RWPE2 (cell line): ENCODE results near the gene SPRR4.
A peak's percentile ranks its signal among the peaks of the same experiment; 100 is the strongest.

ENCODE experiments used
- ATAC-seq: fragments of 200-7000 bp; cut with Tn5 transposase; 3 replicates; pipeline ENCODE4 v1.9.1; 2021; ENCODE audit warnings: low read depth
- DNase-seq: peaks from one replicate; pipeline ENCODE4 v3.0.0-alpha.2; 2020; ENCODE audit warnings: low spot score
- H3K27ac ChIP-seq: fragments of 450-650 bp; 2 replicates; pipeline ENCODE4 v1.5.1; 2017; ENCODE audit warnings: mild to moderate bottlenecking; ENCODE audit not compliant: poor library complexity, severe bottlenecking
- H3K27me3 ChIP-seq: fragments of 250-450 bp; sonication (Bioruptor Pico); 2 replicates; pipeline ENCODE4 v1.5.1; 2021; ENCODE audit warnings: mild to moderate bottlenecking, moderate library complexity; ENCODE audit not compliant: insufficient read depth, poor library complexity, severe bottlenecking
- H3K36me3 ChIP-seq: fragments of 250-450 bp; sonication (Bioruptor Pico); 2 replicates; pipeline ENCODE4 v1.5.1; 2020; ENCODE audit warnings: low read depth, mild to moderate bottlenecking, moderate library complexity
- H3K4me1 ChIP-seq: fragments of 250-450 bp; sonication (Bioruptor Pico); 2 replicates; pipeline ENCODE4 v1.5.1; 2021; ENCODE audit warnings: mild to moderate bottlenecking, moderate library complexity; ENCODE audit not compliant: insufficient read depth, poor library complexity, severe bottlenecking
- H3K4me3 ChIP-seq: fragments of 250-450 bp; sonication (Bioruptor Pico); 2 replicates; pipeline ENCODE4 v1.5.1; 2021; ENCODE audit warnings: mild to moderate bottlenecking, moderate library complexity; ENCODE audit not compliant: severe bottlenecking
- H3K9me3 ChIP-seq: fragments of 250-450 bp; sonication (Bioruptor Pico); 2 replicates; pipeline ENCODE4 v1.5.1; 2021; ENCODE audit warnings: mild to moderate bottlenecking, moderate library complexity; ENCODE audit not compliant: severe bottlenecking
- TF ChIP-seq, protein P1 (sequence below): fragments of 450-650 bp; IDR thresholded peaks from one replicate; pipeline ENCODE4 v1.5.1; 2017; ENCODE audit warnings: mild to moderate bottlenecking, moderate library complexity; ENCODE audit not compliant: poor library complexity, severe bottlenecking

Gene SPRR4

GRCh38 chr1:152946651-152947256, 23.7 kb upstream of the SPRR4 start, which contains the start of gene SPRR5:
SPRR5 (plus strand) TSS chr1:152947206; CDS start chr1:152948555, 1,349 bp downstream.
- Histone ChIP-seq H3K9me3 (no peaks in the 10 kb centered on the region), H3K36me3 (no peaks in the 10 kb centered on the region), H3K4me3 (no peak within 1 kb of the TSS), H3K27ac (no peak within 1 kb of the TSS), H3K4me1 (no peaks in the 10 kb centered on the region), H3K27me3 (no peaks in the 10 kb centered on the region)
- DNase-seq (no peak), ATAC-seq (no peak)
- TF ChIP-seq, protein P1, sequence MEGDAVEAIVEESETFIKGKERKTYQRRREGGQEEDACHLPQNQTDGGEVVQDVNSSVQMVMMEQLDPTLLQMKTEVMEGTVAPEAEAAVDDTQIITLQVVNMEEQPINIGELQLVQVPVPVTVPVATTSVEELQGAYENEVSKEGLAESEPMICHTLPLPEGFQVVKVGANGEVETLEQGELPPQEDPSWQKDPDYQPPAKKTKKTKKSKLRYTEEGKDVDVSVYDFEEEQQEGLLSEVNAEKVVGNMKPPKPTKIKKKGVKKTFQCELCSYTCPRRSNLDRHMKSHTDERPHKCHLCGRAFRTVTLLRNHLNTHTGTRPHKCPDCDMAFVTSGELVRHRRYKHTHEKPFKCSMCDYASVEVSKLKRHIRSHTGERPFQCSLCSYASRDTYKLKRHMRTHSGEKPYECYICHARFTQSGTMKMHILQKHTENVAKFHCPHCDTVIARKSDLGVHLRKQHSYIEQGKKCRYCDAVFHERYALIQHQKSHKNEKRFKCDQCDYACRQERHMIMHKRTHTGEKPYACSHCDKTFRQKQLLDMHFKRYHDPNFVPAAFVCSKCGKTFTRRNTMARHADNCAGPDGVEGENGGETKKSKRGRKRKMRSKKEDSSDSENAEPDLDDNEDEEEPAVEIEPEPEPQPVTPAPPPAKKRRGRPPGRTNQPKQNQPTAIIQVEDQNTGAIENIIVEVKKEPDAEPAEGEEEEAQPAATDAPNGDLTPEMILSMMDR: no peak

- TF ChIP-seq, protein P1: no peak
- no peaks in the 10 kb centered on the region for H3K9me3 ChIP-seq
- no peak for ATAC-seq
- no peak for DNase-seq
- H3K27me3 ChIP-seq: no peaks in the 10 kb centered on the region
- no peaks in the 10 kb centered on the region for H3K36me3 ChIP-seq
- no peak overlapping the region for H3K4me3 ChIP-seq
- H3K4me1 ChIP-seq: peaks cover 22% of the 10 kb centered on the region
- no peak overlapping the region for H3K27ac ChIP-seq
Measured at GRCh38 chr1:152951711-152952110, 18.7 kb upstream of the SPRR4 start.

DNA sequence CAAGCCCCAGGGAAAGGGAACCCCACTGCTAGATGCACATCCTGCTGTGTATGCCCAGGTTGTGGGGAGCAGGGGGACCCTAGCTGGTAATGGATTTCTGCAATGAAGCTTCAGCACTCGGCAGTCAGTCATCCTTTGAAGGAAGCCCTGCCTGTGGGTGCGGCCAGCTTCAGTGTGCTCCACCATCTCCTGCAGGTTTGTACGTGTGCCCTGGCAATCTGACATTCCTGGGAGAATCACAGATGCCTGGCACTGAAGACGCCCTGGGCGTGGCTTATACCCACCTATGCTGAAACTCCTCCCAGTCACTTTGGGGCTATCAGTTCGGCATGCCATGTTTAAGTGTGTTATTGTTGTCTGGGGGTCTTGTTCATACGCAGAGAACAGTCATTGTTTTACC, 16.7 kb upstream of the SPRR4 start:
- ATAC-seq (peak; percentile 87), DNase-seq (peak; percentile 88)
- H3K4me1 ChIP-seq: peaks cover 22% of the 10 kb centered on the region
- H3K27me3 ChIP-seq: no peaks in the 10 kb centered on the region
- no peak overlapping the region for H3K4me3 ChIP-seq
- H3K9me3 ChIP-seq: no peaks in the 10 kb centered on the region
- H3K36me3 ChIP-seq: no peaks in the 10 kb centered on the region
- H3K27ac ChIP-seq: peak overlapping the region; percentile 89
- TF ChIP-seq, protein P1: no peak

DNA sequence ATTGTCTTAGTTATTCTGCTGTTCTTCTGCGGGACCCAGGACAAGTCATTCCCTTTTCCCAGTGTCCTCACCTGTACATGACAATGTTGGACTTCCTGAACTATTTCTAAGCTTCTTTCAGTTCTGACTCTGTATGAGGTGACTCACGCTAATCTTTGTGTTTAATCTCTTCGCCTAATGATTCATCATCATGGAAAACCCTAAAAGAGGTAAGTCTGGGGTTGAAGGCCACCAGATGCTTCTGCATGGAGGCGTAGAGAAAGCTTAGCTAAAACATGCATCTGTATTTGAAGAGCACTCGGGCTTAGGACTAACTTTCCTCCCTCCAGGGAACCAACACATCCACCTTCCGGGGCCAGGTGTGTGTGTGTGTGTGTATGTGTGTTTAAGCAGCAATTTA, 16.0 kb upstream of the SPRR4 start:
- Histone ChIP-seq H3K27ac (peak overlapping the region; percentile 89), H3K4me1 (peaks cover 22% of the 10 kb centered on the region), H3K4me3 (no peak overlapping the region), H3K9me3 (no peaks in the 10 kb centered on the region), H3K27me3 (no peaks in the 10 kb centered on the region), H3K36me3 (no peaks in the 10 kb centered on the region)
- TF ChIP-seq, protein P1: no peak
- ATAC-seq (peak; percentile 90), DNase-seq (no peak)

GRCh38 chr1:152957561-152957960, 12.9 kb upstream of the SPRR4 start:
- Histone ChIP-seq H3K36me3 (no peaks in the 10 kb centered on the region), H3K4me3 (no peak overlapping the region), H3K4me1 (peaks cover 22% of the 10 kb centered on the region), H3K27me3 (no peaks in the 10 kb centered on the region), H3K27ac (no peak overlapping the region), H3K9me3 (no peaks in the 10 kb centered on the region)
- TF ChIP-seq, protein P1: no peak
- ATAC-seq: no peak
- DNase-seq: no peak
